K562 (cell line): ENCODE measurements around the gene NUDT2. TPM values are rescaled to one million over a fixed set of nuclear protein-coding genes. Genes with fewer than 3 reads are reported as not detected.

Experiments used
- ATAC-seq: fragments of 200-7000 bp; cut with Tn5 transposase; 3 replicates; pipeline ENCODE4 v1.9.1; 2020; ENCODE audit warnings: moderate library complexity
- Bru-seq: library from RNA; stranded (reverse); fragments of 400-500 nt; gene quantifications from one replicate; lab custom pipeline; 2021; lab: Mats Ljungman, UMichigan
- BruChase-seq, 2 experiments: library from RNA; stranded (reverse); fragments of 400-500 nt; gene quantifications; one replicate each; lab custom pipeline; 2021; lab: Mats Ljungman, UMichigan
- BruUV-seq: library from RNA; stranded (reverse); fragments of 400-500 nt; replicated peaks from 2 replicates; lab custom pipeline; 2021; lab: Mats Ljungman, UMichigan
- CTCF ChIA-PET: fragments of 300-600 bp; formaldehyde crosslinking; extraction: SDS; loops from one replicate; lab custom pipeline; 2021; ENCODE audit warnings: low intra/inter-chr PET ratio; lab: Yijun Ruan, JAX
- POLR2A ChIA-PET: fragments of 300-600, 350-650 bp; sonication (Branson Sonifier 250); formaldehyde crosslinking; extraction: SDS; loops from one replicate; lab custom pipeline; 2021; ENCODE audit warnings: antibody characterized with exemption, inconsistent platforms; lab: Yijun Ruan, JAX
- DNase-seq, 4 experiments: peaks; one replicate each; pipeline versions ENCODE4 v3.0.0 to v3.0.0-alpha.2; 2011 to 2018; ENCODE audit warnings: low spot score in 3 of 4, mixed read lengths in 3 of 4; ENCODE audit errors: extremely low read depth in 1 of 4
- FAIRE-seq: peaks from 2 replicates; lab custom pipeline; 2011; peaks lifted over from hg19 to GRCh38; lab: Jason Lieb, UNC
- H2AFZ ChIP-seq: 2 replicates; pipeline ENCODE4 v1.6.0; 2011; ENCODE audit warnings: low read depth, low read length, control low read depth, inconsistent platforms
- H3K27ac ChIP-seq: fragments of 200-600 bp; 3 replicates; pipeline ENCODE4 v1.8.0; 2011; ENCODE audit warnings: low read depth, mild to moderate bottlenecking, control low read depth, inconsistent platforms, low read length, moderate library complexity, mixed read lengths; ENCODE audit errors: extremely low read depth
- H3K27me3 ChIP-seq, 2 experiments: fragments of 300-600 bp in 1 of 2; 2 replicates in 1 of 2; 3 replicates in 1 of 2; pipeline versions ENCODE4 v1.6.0 to v1.8.0; 2011; ENCODE audit warnings: inconsistent platforms in 2 of 2, low read length in 2 of 2, mild to moderate bottlenecking in 1 of 2, mixed read lengths in 1 of 2, moderate library complexity in 1 of 2; ENCODE audit not compliant: control insufficient read depth in 2 of 2, insufficient read depth in 2 of 2
- H3K36me3 ChIP-seq: fragments of 300-600 bp; 3 replicates; pipeline ENCODE4 v1.8.0; 2011; ENCODE audit warnings: mild to moderate bottlenecking, low read length, inconsistent platforms; ENCODE audit not compliant: control insufficient read depth, insufficient read depth
- H3K4me1 ChIP-seq, 2 experiments: fragments of 200-600 bp in 1 of 2; replicated peaks in 1 of 2; 2 replicates in 1 of 2; 3 replicates in 1 of 2; pipeline versions ENCODE4 v1.5.1 to v1.8.0; 2011; ENCODE audit warnings: inconsistent platforms in 2 of 2, low read length in 2 of 2, mild to moderate bottlenecking in 1 of 2, mixed read lengths in 1 of 2, moderate library complexity in 1 of 2; ENCODE audit not compliant: control insufficient read depth in 2 of 2, insufficient read depth in 2 of 2
- H3K4me2 ChIP-seq: 2 replicates; pipeline ENCODE4 v1.6.1; 2011; ENCODE audit warnings: low read length, control low read depth, inconsistent platforms, mixed read lengths; ENCODE audit not compliant: insufficient read depth
- H3K4me3 ChIP-seq: fragments of 200-600 bp; sonication (generic), shearing (Covaris generic); 2 replicates; pipeline ENCODE4 v1.5.1; 2016; ENCODE audit warnings: control low read depth, inconsistent platforms
- H3K79me2 ChIP-seq: fragments of 200-600 bp; 3 replicates; pipeline ENCODE4 v1.8.0; 2011; ENCODE audit warnings: low read length, inconsistent platforms; ENCODE audit not compliant: control insufficient read depth, insufficient read depth
- H3K9ac ChIP-seq, 2 experiments: 2 replicates each; pipeline versions ENCODE4 v1.6.0 to v1.6.1; 2011; ENCODE audit warnings: low read depth in 2 of 2, low read length in 2 of 2, control low read depth in 1 of 2, inconsistent platforms in 1 of 2, mild to moderate bottlenecking in 1 of 2, mixed read lengths in 1 of 2; ENCODE audit not compliant: insufficient read depth in 1 of 2
- H3K9me1 ChIP-seq: one replicate; pipeline ENCODE4 v1.6.0; 2011; ENCODE audit warnings: inconsistent platforms, mild to moderate bottlenecking, low read length, moderate library complexity; ENCODE audit not compliant: control insufficient read depth, insufficient read depth
- H3K9me3 ChIP-seq: replicated peaks from 2 replicates; pipeline ENCODE4 v1.5.1; 2011; ENCODE audit warnings: low read depth, low read length, inconsistent platforms; ENCODE audit not compliant: control insufficient read depth, insufficient read depth
- H4K20me1 ChIP-seq: replicated peaks from 2 replicates; pipeline ENCODE4 v1.6.1; 2011; ENCODE audit warnings: low read length, inconsistent platforms, mixed read lengths; ENCODE audit not compliant: control insufficient read depth, insufficient read depth
- FOXK1 ChIP-seq: sonication (generic); formaldehyde crosslinking; IDR thresholded peaks from 2 replicates; pipeline ENCODE4 v1.8.0; 2022; ENCODE audit warnings: missing genetic modification reagents, mild to moderate bottlenecking, borderline replicate concordance
- KDM1A ChIP-seq, 2 experiments: fragments of 450-650 bp; IDR thresholded peaks; 2 replicates each; pipeline ENCODE4 v1.6.1; 2016; ENCODE audit warnings: mild to moderate bottlenecking in 2 of 2
- RBFOX2 ChIP-seq: fragments of 200-400 bp; formaldehyde crosslinking; IDR thresholded peaks from 2 replicates; pipeline ENCODE4 v1.6.1; 2017; ENCODE audit warnings: low read depth, mild to moderate bottlenecking, low read length, moderate library complexity
- YY1 ChIP-seq, 3 experiments: IDR thresholded peaks; 2 replicates each; pipeline ENCODE4 v1.6.1; 2011; ENCODE audit warnings: low read length in 2 of 3, mild to moderate bottlenecking in 2 of 3, moderate library complexity in 2 of 3, borderline replicate concordance in 1 of 3, control low read depth in 1 of 3, low read depth in 1 of 3; ENCODE audit not compliant: insufficient read depth in 3 of 3, insufficient replicate concordance in 2 of 3, control insufficient read depth in 1 of 3, insufficient read length in 1 of 3; ENCODE audit errors: extremely low read depth in 1 of 3
- WGBS: fragments of 100-300 bp; shearing (Covaris generic); methylation state at CpG from one replicate; pipeline ENCODE4 v1.1.6; 2016; ENCODE audit warnings: low coverage, mixed read lengths; ENCODE audit not compliant: insufficient coverage; ENCODE audit errors: missing lambda C conversion rate; 5-methylcytosine and 5-hydroxymethylcytosine counted together
- in situ Hi-C: fragments of 300-500 bp; cut with MboI; formaldehyde crosslinking; loops from 4 replicates; pipeline ENCODE4 v1.15.0; 2018; ENCODE audit warnings: inconsistent platforms, mixed read lengths
- intact Hi-C: fragments of 100-400 bp; cut with micrococcal nuclease; formaldehyde crosslinking; loops from 2 replicates; pipeline ENCODE4 v1.14.2; 2022
- long read RNA-seq, 3 experiments: library from polyadenylated mRNA in 2 of 3; library from RNA in 1 of 3; unstranded in 2 of 3; stranded (forward) in 1 of 3; transcript quantifications; one replicate each; pipeline ENCODE4 v2.0.0, GENCODE V29; 2019 to 2022
- polyA minus RNA-seq, 3 experiments: library from RNA; depleted of rRNA, polyadenylated mRNA; stranded (reverse); fragments of >200 nt; gene quantifications; 2 replicates each; pipeline ENCODE4 v1.2.3, GENCODE V29; 2011
- polyA plus RNA-seq, 8 experiments: library from polyadenylated mRNA; depleted of rRNA in 4 of 8; stranded (reverse) in 5 of 8; unstranded in 3 of 8; fragments of >200 nt; fragmentation: Nextera tagmentation in 2 of 8; fragmentation: Illumina TruSeq in 1 of 8; extraction: Ambion mirVana in 2 of 8; extraction: Trizol in 1 of 8; gene quantifications; 2 replicates each; pipeline versions ENCODE4 v1.2.1 to v1.2.3, GENCODE V29; 2011 to 2014; ENCODE audit warnings: inconsistent platforms in 1 of 8, missing spikeins in 1 of 8
- total RNA-seq, 7 experiments: library from RNA; depleted of rRNA in 6 of 7; stranded (reverse); fragments of >200 nt in 6 of 7; fragmentation: Illumina TruSeq in 2 of 7; extraction: Trizol in 2 of 7; gene quantifications; 2 replicates each; pipeline versions ENCODE4 v1.2.1 to v1.2.3, GENCODE V29; 2011 to 2021; ENCODE audit warnings: low replicate concordance in 1 of 7
- TF ChIP-seq, protein P1 (sequence below), 2 experiments: fragments of 450-650 bp; IDR thresholded peaks; 2 replicates each; pipeline ENCODE4 v1.6.1; 2016; ENCODE audit warnings: mild to moderate bottlenecking in 2 of 2, borderline replicate concordance in 1 of 2, low read depth in 1 of 2, moderate library complexity in 1 of 2

NUDT2 gene
- 4.5 and 6.6 TPM in 2 replicates for total RNA-seq (2011; cell fraction: chromatin; rRNA removed; ENCODE audit: low replicate concordance)
- 5.4 and 6.7 TPM in 2 replicates for total RNA-seq (2011; cell fraction: nucleolus; rRNA removed)
- total RNA-seq (2011; cell fraction: nucleoplasm; rRNA removed): 6.3 and 7.0 TPM in 2 replicates
- total RNA-seq (2014; rRNA removed): 11.5 and 14.1 TPM in 2 replicates
- 19.0 and 23.9 TPM in 2 replicates for total RNA-seq (2014; rRNA removed; fragmentation: Illumina TruSeq; extraction: Trizol)
- 15.4 and 16.7 TPM in 2 replicates for total RNA-seq (2015; rRNA removed; fragmentation: Illumina TruSeq; extraction: Trizol)
- 13.1 and 15.2 TPM in 2 replicates for total RNA-seq (2021)
- polyA plus RNA-seq (2011; rRNA removed): 21.6 and 24.3 TPM in 2 replicates
- polyA plus RNA-seq (2011; cell fraction: cytosol; rRNA removed): 14.1 and 17.1 TPM in 2 replicates
- polyA plus RNA-seq (2011; cell fraction: nucleus; rRNA removed): 8.5 and 10.2 TPM in 2 replicates
- 14.4 and 16.5 TPM in 2 replicates for polyA plus RNA-seq (2012)
- polyA plus RNA-seq (2014; fragmentation: Illumina TruSeq; extraction: Trizol): 14.4 and 18.5 TPM in 2 replicates
- polyA plus RNA-seq (2014; fragmentation: Nextera tagmentation; extraction: Ambion mirVana): 10 to 100 TPM; 26.9 to 28.1 TPM
- polyA plus RNA-seq (2014; rRNA removed): 19.4 and 19.9 TPM in 2 replicates
- 7.6 and 11.3 TPM in 2 replicates for polyA minus RNA-seq (2011; rRNA and poly(A)+ RNA removed)
- 2.7 and 3.2 TPM in 2 replicates for polyA minus RNA-seq (2011; cell fraction: cytosol; rRNA and poly(A)+ RNA removed)
- 0.94 and 1.4 TPM in 2 replicates for polyA minus RNA-seq (2011; cell fraction: nucleus; rRNA and poly(A)+ RNA removed)
- percentile 65 among the genes with signal in this experiment for Bru-seq, nascent RNA
- percentile 66 among the genes with signal in this experiment for BruChase-seq, experiment 1, labeled RNA remaining after a 2-hour chase
- percentile 60 among the genes with signal in this experiment for BruChase-seq, experiment 2, labeled RNA remaining after a 6-hour chase
- long read RNA-seq, experiment 1, transcript NUDT2-201 (4 exons, 960 nt): major isoform, 5 of 11 reads
- long read RNA-seq, experiment 1, partial matches to known transcripts: 5 of 11 reads
- long read RNA-seq, experiment 1, other reads (novel, unspliced or antisense): 1 of 11 reads
- long read RNA-seq, experiment 2, partial matches to known transcripts: 16 of 22 reads
- long read RNA-seq, experiment 2, other reads (novel, unspliced or antisense): 4 of 22 reads
- long read RNA-seq, experiment 3, transcript NUDT2-201 (4 exons, 960 nt): major isoform, 7 of 10 reads
- long read RNA-seq, experiment 3, partial matches to known transcripts: 1 of 10 reads
- long read RNA-seq, experiment 3, other reads (novel, unspliced or antisense): 0 of 10 reads

DNA sequence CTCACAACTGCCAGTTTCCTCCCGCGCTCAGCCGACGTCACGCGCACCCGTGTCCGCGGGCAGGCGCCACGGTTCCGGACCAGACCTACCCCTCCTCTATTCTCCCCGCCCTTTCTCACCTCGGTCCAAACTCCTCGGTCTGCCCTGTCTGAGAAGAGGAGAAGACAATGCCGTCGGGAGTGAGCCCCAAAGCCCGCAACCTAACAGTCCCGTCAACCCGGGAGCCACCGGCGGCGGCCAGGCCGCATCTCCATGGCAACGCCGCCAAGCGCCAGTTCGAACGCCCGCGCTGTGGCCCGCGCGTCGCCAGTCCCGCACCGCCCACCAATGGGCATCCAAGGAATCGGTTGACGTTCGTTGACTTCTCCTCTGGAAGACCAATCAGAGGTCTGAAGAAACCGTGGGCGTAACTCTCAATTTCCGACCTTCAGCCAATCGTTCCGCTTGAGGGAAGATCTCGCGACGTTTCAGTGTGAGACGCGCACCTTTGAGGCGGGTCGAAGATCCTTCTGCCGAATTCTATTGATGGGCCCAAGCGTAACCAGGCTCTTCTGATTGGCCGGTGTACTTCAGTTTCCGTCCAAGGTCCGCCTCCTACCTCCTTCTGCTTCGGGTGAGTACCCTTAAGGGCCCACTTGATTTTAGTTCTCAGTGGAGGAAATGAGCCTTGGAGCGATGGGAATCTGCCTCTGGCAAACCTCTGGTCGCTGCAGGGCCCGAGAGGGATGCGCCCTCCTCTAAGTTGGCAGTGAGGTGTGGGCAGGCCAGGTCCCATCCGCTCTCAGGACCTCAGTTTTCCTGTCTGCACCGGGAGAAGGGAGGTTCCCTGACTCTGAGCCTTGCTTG is at the start of gene NUDT2, which contains the start of gene KIF24:
NUDT2 (plus strand) TSS at position 583 of the 846 bp plus-strand sequence. CDS start 9,471 bp downstream, outside the sequence.
KIF24 (minus strand) TSS at position 282 of the 846 bp plus-strand sequence. CDS start 17,922 bp downstream, outside the sequence.
- Histone ChIP-seq H2AFZ (peak within 1 kb of the TSS; percentile 98), H3K9me1 (no peaks in the 10 kb centered on the region), H3K36me3 (no peaks in the 10 kb centered on the region; the same call in 2 of the 3 replicates), H3K27me3 (no peaks in the 10 kb centered on the region), H3K79me2 (peaks cover 49% of the 10 kb centered on the region), H3K27ac (peak within 1 kb of the TSS; percentile 97), H3K9ac (peak within 1 kb of the TSS; percentile 93 to 99), H3K4me1 (peaks cover 10 to 13% of the 10 kb centered on the region in 2 experiments; a peak in 4 of 5 replicates), H3K4me3 (peak within 1 kb of the TSS; percentile 84), H3K9me3 (no peaks in the 10 kb centered on the region), H4K20me1 (no peaks in the 10 kb centered on the region), H3K4me2 (peak within 1 kb of the TSS; percentile 98)
- ChIA-PET POLR2A (no interaction called here), CTCF (no interaction called here)
- FAIRE-seq: peak; percentile 100
- ATAC-seq: peak; percentile 95
- no TSS peak for BruUV-seq
- in situ Hi-C loops: no loop called here
- intact Hi-C loops: no loop called here
- WGBS: 2% methylated on average over 56 of the region's 64 CpGs
- peak; percentile 89 to 98 (median 92) for DNase-seq
- TF ChIP-seq YY1 (IDR thresholded peaks at IDR 0.05; ENCODE audit: borderline replicate concordance in 1 of 3, control insufficient read depth in 1 of 3, extremely low read depth in 1 of 3, insufficient read depth in 3 of 3, insufficient read length in 1 of 3, insufficient replicate concordance in 2 of 3, low read depth in 1 of 3, low read length in 2 of 3) (peak in 2 of 3 experiments; percentile 12 to 64), FOXK1 (CRISPR knock-in tag) (0 out of 2 replicates have a peak, but pooled peaks have one; percentile 4), RBFOX2 (peak; percentile 86), KDM1A (IDR thresholded peaks at IDR 0.05) (no peak)
- TF ChIP-seq, protein P1, sequence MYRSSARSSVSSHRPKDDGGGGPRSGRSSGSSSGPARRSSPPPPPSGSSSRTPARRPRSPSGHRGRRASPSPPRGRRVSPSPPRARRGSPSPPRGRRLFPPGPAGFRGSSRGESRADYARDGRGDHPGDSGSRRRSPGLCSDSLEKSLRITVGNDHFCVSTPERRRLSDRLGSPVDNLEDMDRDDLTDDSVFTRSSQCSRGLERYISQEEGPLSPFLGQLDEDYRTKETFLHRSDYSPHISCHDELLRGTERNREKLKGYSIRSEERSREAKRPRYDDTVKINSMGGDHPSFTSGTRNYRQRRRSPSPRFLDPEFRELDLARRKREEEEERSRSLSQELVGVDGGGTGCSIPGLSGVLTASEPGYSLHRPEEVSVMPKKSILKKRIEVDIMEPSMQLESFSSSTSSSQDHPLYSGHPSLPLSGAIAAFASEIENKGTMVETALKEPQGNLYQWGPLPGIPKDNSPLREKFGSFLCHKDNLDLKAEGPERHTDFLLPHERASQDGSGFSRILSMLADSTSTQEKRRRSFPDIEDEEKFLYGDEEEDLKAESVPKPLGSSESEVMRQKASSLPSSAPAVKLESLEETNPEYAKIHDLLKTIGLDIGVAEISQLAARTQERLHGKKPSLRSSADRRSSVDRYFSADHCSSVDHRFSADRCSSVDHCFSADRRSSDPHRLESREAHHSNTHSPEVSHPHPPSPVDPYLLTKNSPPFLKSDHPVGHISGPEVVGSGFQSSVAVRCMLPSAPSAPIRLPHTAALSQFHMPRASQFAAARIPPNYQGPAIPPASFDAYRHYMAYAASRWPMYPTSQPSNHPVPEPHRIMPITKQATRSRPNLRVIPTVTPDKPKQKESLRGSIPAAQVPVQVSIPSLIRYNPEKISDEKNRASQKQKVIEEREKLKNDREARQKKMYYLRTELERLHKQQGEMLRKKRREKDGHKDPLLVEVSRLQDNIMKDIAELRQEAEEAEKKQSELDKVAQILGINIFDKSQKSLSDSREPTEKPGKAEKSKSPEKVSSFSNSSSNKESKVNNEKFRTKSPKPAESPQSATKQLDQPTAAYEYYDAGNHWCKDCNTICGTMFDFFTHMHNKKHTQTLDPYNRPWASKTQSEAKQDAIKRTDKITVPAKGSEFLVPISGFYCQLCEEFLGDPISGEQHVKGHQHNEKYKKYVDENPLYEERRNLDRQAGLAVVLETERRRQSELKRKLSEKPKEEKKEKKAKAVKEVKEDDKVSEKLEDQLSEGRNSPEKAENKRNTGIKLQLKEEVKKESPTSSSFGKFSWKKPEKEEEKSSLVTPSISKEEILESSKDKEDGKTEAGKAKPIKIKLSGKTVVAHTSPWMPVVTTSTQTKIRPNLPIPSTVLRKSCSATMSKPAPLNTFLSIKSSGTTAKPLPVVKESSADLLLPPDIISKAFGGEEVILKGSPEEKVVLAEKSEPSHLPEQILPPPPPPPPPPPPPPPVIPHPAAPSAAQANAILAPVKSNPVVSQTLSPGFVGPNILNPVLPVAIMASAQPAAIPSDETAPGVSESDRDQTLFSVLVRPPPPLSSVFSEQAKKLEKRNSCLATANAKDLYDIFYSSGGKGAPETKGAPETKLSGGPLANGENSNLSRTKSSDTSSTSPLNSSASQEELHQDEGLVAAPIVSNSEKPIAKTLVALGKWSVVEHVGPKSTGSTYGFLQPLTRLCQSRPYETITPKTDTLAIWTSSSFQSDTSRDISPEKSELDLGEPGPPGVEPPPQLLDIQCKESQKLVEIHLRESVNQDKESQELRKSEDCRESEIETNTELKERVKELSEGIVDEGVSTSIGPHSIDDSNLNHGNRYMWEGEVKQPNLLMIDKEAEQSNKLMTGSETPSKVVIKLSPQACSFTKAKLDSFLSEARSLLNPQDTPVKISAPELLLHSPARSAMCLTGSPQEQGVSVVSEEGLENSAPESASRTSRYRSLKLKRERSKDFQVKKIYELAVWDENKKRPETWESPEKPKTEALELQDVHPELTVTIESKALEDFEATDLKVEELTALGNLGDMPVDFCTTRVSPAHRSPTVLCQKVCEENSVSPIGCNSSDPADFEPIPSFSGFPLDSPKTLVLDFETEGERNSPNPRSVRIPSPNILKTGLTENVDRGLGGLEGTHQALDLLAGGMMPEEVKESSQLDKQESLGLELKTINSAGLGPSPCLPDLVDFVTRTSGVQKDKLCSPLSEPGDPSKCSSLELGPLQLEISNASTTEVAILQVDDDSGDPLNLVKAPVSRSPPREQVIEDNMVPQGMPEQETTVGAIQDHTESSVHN (IDR thresholded peaks at IDR 0.05; ENCODE audit: borderline replicate concordance in 1 of 2, low read depth in 1 of 2): no peak
